ENCODE data around the gene CRELD1.
A peak's percentile ranks its signal among the peaks of the same experiment; 100 is the strongest.

CRELD1 gene

DNA sequence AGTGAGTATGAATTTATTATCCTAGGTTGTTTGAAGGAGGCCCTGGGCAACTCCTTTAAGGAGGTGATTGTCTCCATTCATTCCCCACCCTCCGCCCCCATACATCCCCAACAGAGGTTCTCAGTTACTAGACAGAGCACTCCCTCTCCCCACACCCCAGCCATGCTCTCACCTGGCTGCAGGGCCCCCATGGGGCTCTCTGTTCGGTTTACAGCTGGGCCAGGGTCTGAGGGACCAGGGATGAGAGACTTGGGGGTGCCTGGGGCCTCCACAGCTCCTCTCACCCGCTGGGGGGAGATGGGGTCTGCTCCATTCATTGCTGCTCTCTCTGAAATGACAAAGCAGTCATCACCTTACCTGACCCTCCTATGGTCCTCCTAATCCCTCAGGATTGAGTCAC lies 15.0 kb downstream of the CRELD1 start:
- TF ChIP-seq, protein P1, sequence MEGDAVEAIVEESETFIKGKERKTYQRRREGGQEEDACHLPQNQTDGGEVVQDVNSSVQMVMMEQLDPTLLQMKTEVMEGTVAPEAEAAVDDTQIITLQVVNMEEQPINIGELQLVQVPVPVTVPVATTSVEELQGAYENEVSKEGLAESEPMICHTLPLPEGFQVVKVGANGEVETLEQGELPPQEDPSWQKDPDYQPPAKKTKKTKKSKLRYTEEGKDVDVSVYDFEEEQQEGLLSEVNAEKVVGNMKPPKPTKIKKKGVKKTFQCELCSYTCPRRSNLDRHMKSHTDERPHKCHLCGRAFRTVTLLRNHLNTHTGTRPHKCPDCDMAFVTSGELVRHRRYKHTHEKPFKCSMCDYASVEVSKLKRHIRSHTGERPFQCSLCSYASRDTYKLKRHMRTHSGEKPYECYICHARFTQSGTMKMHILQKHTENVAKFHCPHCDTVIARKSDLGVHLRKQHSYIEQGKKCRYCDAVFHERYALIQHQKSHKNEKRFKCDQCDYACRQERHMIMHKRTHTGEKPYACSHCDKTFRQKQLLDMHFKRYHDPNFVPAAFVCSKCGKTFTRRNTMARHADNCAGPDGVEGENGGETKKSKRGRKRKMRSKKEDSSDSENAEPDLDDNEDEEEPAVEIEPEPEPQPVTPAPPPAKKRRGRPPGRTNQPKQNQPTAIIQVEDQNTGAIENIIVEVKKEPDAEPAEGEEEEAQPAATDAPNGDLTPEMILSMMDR (IDR thresholded peaks at IDR 0.05; ENCODE audit: low read depth, low read length, missing control alignments) = no peak
- no peak for DNase-seq (ENCODE audit: low read depth)
- in situ Hi-C loops (cut with HindIII; ENCODE audit: low sequenced_read_pairs) = no loop called here
- H3K4me3 ChIP-seq (ENCODE audit: low read depth, low read length) = no peak overlapping the region

DNA sequence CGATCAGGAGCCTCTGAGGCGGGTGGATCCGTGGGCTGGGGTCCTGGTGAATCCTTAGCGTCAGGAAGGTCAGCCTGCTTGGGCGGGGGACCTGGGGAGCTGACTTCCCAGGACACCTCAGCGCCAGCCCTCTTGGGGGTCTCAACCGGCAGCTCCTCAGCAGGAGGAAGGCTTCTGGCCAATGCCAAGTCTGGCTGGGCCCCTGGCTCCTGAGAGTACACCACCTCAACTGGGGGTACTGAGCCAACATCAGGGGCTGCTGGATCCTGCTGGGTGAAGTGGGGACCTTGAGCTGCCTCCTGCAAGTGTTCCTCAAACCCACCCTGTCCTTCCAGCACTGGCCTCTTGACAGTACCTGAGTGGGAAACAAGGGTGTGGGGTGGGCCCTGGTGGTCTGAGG lies 15.5 kb downstream of the CRELD1 start:
- no peak for DNase-seq (ENCODE audit: low read depth)
- H3K4me3 ChIP-seq (ENCODE audit: low read depth, low read length) = no peak overlapping the region
- in situ Hi-C loops (cut with HindIII; ENCODE audit: low sequenced_read_pairs) = no loop called here
- TF ChIP-seq, protein P1 (IDR thresholded peaks at IDR 0.05; ENCODE audit: low read depth, low read length, missing control alignments) = no peak

DNA sequence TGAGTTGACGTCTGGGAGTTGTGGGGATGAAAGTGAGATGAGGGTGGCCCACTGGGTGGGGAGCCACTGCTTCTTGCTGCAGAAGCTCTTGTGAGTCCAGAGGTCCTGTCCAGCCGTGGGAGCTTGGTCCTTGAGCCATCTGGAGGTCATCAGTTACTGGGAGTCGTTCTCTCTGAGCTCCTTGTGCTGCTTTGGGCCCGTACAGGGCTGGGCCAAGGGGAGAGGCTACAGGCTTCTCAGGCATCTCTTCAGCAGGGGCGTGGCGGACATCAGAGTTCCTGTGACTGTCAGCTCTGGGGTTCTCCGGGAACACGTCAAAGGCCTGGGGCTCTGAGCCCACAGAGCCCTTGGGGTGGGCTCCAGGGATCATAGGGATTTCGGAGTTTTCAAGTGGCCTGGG lies 16.0 kb downstream of the CRELD1 start:
- H3K4me3 ChIP-seq (ENCODE audit: low read depth, low read length) = no peak overlapping the region
- TF ChIP-seq, protein P1 (IDR thresholded peaks at IDR 0.05; ENCODE audit: low read depth, low read length, missing control alignments) = no peak
- DNase-seq (ENCODE audit: low read depth) = no peak
- in situ Hi-C loops (cut with HindIII; ENCODE audit: low sequenced_read_pairs) = no loop called here

DNA sequence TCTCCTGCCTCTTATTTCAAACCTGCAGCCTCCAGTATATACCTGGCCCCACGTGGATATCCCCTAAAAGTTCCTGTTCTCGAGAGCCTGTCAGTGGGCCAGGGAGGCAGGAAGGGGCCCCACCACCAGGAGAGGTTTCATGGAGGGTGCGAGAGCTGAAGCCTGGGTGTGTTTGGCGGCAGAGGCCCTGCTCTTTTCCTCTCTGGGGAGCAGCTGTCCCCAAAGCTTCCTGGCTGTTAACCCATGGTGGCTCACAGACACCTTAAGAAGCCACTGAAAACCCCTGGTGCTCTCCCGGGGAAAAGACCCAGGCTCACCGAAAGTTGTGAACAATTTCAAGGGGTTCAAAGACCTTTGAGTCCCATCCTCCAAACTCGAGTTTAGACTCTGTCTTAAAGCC lies 17.5 kb downstream of the CRELD1 start:
- no peak for DNase-seq (ENCODE audit: low read depth)
- TF ChIP-seq, protein P1 (IDR thresholded peaks at IDR 0.05; ENCODE audit: low read depth, low read length, missing control alignments) = no peak
- peak overlapping the region; percentile 61 for H3K4me3 ChIP-seq (ENCODE audit: low read depth, low read length)
- in situ Hi-C loops (cut with HindIII; ENCODE audit: low sequenced_read_pairs) = no loop called here

DNA sequence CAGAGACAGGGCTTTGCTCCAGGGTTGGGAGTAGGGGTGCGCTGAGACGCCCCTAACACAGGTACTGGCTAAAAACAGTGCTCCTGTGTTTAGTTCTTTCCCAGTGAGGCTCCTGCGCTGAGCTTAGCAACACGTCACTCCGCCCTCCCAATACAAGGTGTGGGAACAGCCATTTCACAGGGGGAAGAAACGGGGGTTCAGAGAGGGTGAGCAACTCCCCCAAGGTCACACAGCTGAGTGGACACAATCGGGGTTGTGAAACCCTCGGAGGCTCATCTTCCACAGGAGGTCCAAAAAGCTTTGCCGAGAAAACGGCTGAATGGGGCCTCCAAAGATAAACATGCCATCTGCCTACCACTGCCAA lies 17.9 kb downstream of the CRELD1 start:
- peak overlapping the region; percentile 61 for H3K4me3 ChIP-seq (ENCODE audit: low read depth, low read length)
- in situ Hi-C loops (cut with HindIII; ENCODE audit: low sequenced_read_pairs) = no loop called here
- no peak for DNase-seq (ENCODE audit: low read depth)
- TF ChIP-seq, protein P1 (IDR thresholded peaks at IDR 0.05; ENCODE audit: low read depth, low read length, missing control alignments) = no peak

DNA sequence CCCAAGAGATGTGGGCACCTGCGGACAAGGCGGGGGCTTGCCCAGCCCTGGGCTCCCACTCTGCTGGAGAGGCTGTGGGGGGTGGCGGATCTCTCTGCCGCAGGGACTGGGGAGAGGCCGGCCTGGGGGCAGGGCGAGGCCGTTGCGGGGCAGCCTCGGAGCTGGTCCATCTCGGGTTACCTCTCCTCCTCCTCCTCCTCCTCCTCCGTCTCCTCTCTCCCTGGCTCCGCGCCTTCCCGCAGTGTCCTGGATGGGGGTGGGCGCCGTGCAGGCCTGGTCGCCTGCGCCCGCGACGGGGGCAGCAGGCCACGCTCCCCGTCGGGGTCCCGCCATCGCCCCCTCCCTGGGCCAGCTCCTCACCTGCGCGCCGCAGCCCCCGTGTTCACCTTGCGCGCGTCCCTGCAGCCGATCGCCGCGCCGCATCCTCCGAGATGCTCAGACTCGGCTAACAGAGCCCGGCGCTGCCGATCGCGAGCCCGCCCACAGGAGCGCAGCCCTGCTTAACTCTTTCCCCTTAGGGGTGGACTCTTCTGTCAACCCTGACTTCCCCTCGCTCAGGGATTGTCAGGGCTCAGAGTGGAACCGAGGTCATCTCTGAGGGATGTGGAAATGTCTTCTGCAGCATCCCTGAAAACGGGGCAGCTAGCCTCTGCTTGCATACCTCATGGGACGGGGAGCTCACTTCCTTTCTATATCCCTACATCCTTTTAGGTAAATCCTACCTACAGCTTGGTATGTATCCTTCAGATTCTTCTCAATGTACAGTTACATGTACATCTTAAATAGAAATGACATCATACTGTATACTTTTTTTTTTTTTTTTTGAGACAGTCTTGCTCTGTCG lies 18.6 kb downstream of the CRELD1 start, which contains the start of gene PRRT3:
PRRT3 (minus strand) TSS at position 447 of the 844 bp plus-strand sequence. CDS start 2,293 bp downstream, outside the sequence.
- in situ Hi-C loops (cut with HindIII; ENCODE audit: low sequenced_read_pairs) = no loop called here
- H3K4me3 ChIP-seq (ENCODE audit: low read depth, low read length) = peak within 1 kb of the TSS; percentile 61
- TF ChIP-seq, protein P1 (IDR thresholded peaks at IDR 0.05; ENCODE audit: low read depth, low read length, missing control alignments) = no peak
- no peak for DNase-seq (ENCODE audit: low read depth)
